IMR-90 (cell line): ENCODE measurements around the gene ZYG11A. TPM values are rescaled to one million over a fixed set of nuclear protein-coding genes. Genes with fewer than 3 reads are reported as not detected.
A peak's percentile ranks its signal among the peaks of the same experiment; 100 is the strongest.

Source experiments
- ATAC-seq: fragments of 200-7000 bp; cut with Tn5 transposase; 2 replicates; pipeline ENCODE4 v1.9.1; 2020; ENCODE audit warnings: low read depth, mild to moderate bottlenecking, moderate library complexity
- BruUV-seq: library from RNA; stranded (reverse); fragments of 400-500 nt; replicated peaks from 2 replicates; lab custom pipeline; 2021; lab: Mats Ljungman, UMichigan
- CTCF ChIA-PET: fragments of 300-600 bp; formaldehyde crosslinking; extraction: SDS; loops from one replicate; lab custom pipeline; 2021; ENCODE audit warnings: antibody characterized with exemption; lab: Yijun Ruan, JAX
- POLR2A ChIA-PET: fragments of 300-600 bp; sonication (Branson Sonifier 250); formaldehyde crosslinking; loops from one replicate; lab custom pipeline; 2022; ENCODE audit warnings: antibody characterized with exemption; ENCODE audit not compliant: unreplicated experiment; lab: Charles Lee
- DNase-seq: peaks from one replicate; pipeline ENCODE4 v3.0.0; 2013
- H2AFZ ChIP-seq: replicated peaks from 2 replicates; pipeline ENCODE3; 2013; ENCODE audit warnings: low read length, mild to moderate bottlenecking; ENCODE audit not compliant: poor library complexity
- H2AK5ac ChIP-seq: 2 replicates; pipeline ENCODE4 v1.6.1; 2013; ENCODE audit warnings: low read depth, low read length, inconsistent platforms
- H2AK9ac ChIP-seq: replicated peaks from 2 replicates; pipeline ENCODE3; 2013; ENCODE audit warnings: mild to moderate bottlenecking, low read depth, low read length, moderate library complexity; ENCODE audit not compliant: poor library complexity
- H2BK120ac ChIP-seq: 2 replicates; pipeline ENCODE4 v1.6.1; 2013; ENCODE audit warnings: low read depth, low read length, inconsistent platforms
- H2BK15ac ChIP-seq: 3 replicates; pipeline ENCODE4 v1.6.1; 2013; ENCODE audit warnings: low read depth, low read length, inconsistent platforms
- H2BK20ac ChIP-seq: 2 replicates; pipeline ENCODE4 v1.6.1; 2013; ENCODE audit warnings: low read depth, mild to moderate bottlenecking, inconsistent platforms, low read length, moderate library complexity
- H2BK5ac ChIP-seq: 2 replicates; pipeline ENCODE4 v1.6.1; 2013; ENCODE audit warnings: mild to moderate bottlenecking, low read depth, low read length, inconsistent platforms; ENCODE audit not compliant: poor library complexity, severe bottlenecking
- H3K14ac ChIP-seq: replicated peaks from 2 replicates; pipeline ENCODE4 v1.6.1; 2013; ENCODE audit warnings: low read depth, low read length, inconsistent platforms
- H3K18ac ChIP-seq: 2 replicates; pipeline ENCODE4 v1.6.1; 2013; ENCODE audit warnings: low read depth, low read length, control low read depth
- H3K23ac ChIP-seq: 2 replicates; pipeline ENCODE4 v1.6.1; 2013; ENCODE audit warnings: low read depth, low read length, inconsistent platforms
- H3K27ac ChIP-seq: 2 replicates; pipeline ENCODE4 v1.5.1; 2013; ENCODE audit warnings: mild to moderate bottlenecking, control low read depth, low read length; ENCODE audit not compliant: insufficient read depth
- H3K27me3 ChIP-seq: 2 replicates; pipeline ENCODE4 v1.6.1; 2013; ENCODE audit warnings: low read length; ENCODE audit not compliant: control insufficient read depth, insufficient read depth
- H3K36me3 ChIP-seq: 2 replicates; pipeline ENCODE4 v1.6.1; 2013; ENCODE audit warnings: low read length, mixed read lengths; ENCODE audit not compliant: control insufficient read depth, insufficient read depth
- H3K4ac ChIP-seq: 2 replicates; pipeline ENCODE4 v1.6.1; 2013; ENCODE audit warnings: low read depth, low read length, inconsistent platforms
- H3K4me1 ChIP-seq: 2 replicates; pipeline ENCODE4 v1.6.1; 2013; ENCODE audit warnings: low read length, mixed read lengths; ENCODE audit not compliant: control insufficient read depth, insufficient read depth
- H3K4me2 ChIP-seq: 2 replicates; pipeline ENCODE4 v1.6.1; 2013; ENCODE audit warnings: low read depth, mild to moderate bottlenecking, control low read depth, low read length, moderate library complexity
- H3K4me3 ChIP-seq: 2 replicates; pipeline ENCODE4 v1.5.1; 2013; ENCODE audit warnings: low read depth, mild to moderate bottlenecking, control low read depth, low read length, moderate library complexity; ENCODE audit not compliant: insufficient read depth
- H3K56ac ChIP-seq: 2 replicates; pipeline ENCODE4 v1.6.1; 2013; ENCODE audit warnings: low read length, inconsistent platforms; ENCODE audit not compliant: insufficient read depth; ENCODE audit errors: extremely low read depth
- H3K79me1 ChIP-seq, 2 experiments: 2 replicates each; pipeline ENCODE4 v1.6.1; 2013; ENCODE audit warnings: low read length in 2 of 2, inconsistent platforms in 1 of 2, low read depth in 1 of 2
- H3K9ac ChIP-seq: 2 replicates; pipeline ENCODE4 v1.6.1; 2013; ENCODE audit warnings: low read depth, low read length, control low read depth
- H3K9me1 ChIP-seq: 2 replicates; pipeline ENCODE4 v1.6.1; 2013; ENCODE audit warnings: low read length, inconsistent platforms; ENCODE audit not compliant: insufficient read depth
- H3K9me3 ChIP-seq: 2 replicates; pipeline ENCODE4 v1.6.1; 2013; ENCODE audit warnings: low read length; ENCODE audit not compliant: control insufficient read depth, insufficient read depth
- H4K20me1 ChIP-seq: 2 replicates; pipeline ENCODE4 v1.6.1; 2013; ENCODE audit warnings: low read length, inconsistent platforms; ENCODE audit not compliant: insufficient read depth
- H4K5ac ChIP-seq: 2 replicates; pipeline ENCODE4 v1.6.1; 2013; ENCODE audit warnings: mild to moderate bottlenecking, low read depth, low read length, control low read depth
- H4K8ac ChIP-seq, 2 experiments: 2 replicates each; pipeline ENCODE4 v1.6.1; 2013; ENCODE audit warnings: low read depth in 2 of 2, low read length in 2 of 2, control low read depth in 1 of 2, inconsistent platforms in 1 of 2
- H4K91ac ChIP-seq: 2 replicates; pipeline ENCODE4 v1.6.1; 2013; ENCODE audit warnings: low read depth, low read length, inconsistent platforms; ENCODE audit not compliant: insufficient read depth
- CHD1 ChIP-seq: IDR thresholded peaks from 2 replicates; pipeline ENCODE4 v1.6.1; 2012; ENCODE audit warnings: low read depth, low read length, improper control_type of control experiment
- FOS ChIP-seq: fragments of 150-350 bp; IDR thresholded peaks from 2 replicates; pipeline ENCODE4 v1.6.1; 2016; ENCODE audit warnings: low read depth, low read length
- MAFK ChIP-seq: IDR thresholded peaks from 2 replicates; pipeline ENCODE4 v1.6.1; 2012; ENCODE audit warnings: low read depth, low read length, improper control_type of control experiment
- MXI1 ChIP-seq: IDR thresholded peaks from 2 replicates; pipeline ENCODE4 v1.6.1; 2012; ENCODE audit warnings: low read depth, mild to moderate bottlenecking, low read length, moderate library complexity, borderline replicate concordance
- SMC3 ChIP-seq: fragments of 150-350 bp; IDR thresholded peaks from 2 replicates; pipeline ENCODE4 v1.6.1; 2016; ENCODE audit warnings: low read depth, mild to moderate bottlenecking, antibody characterized with exemption, low read length, moderate library complexity
- WGBS, 2 experiments: methylation state at CpG; one replicate each; pipeline versions ENCODE4 v1.1.5 to v1.1.7; 2013; ENCODE audit warnings: missing lambda C conversion rate in 2 of 2; ENCODE audit not compliant: insufficient read length in 1 of 2; ENCODE audit errors: extremely low coverage in 2 of 2; 5-methylcytosine and 5-hydroxymethylcytosine counted together
- dilution Hi-C: fragments of 300-500 bp; cut with HindIII; formaldehyde crosslinking; loops from one replicate; pipeline ENCODE4 v1.14.3; 2018; ENCODE audit warnings: low sequenced_read_pairs; ENCODE audit not compliant: unreplicated experiment
- in situ Hi-C: fragments of 300-500 bp; cut with MboI; formaldehyde crosslinking; loops from 3 replicates; pipeline ENCODE4 v1.14.3; 2019; ENCODE audit warnings: low sequenced_read_pairs, inconsistent platforms, mixed read lengths
- intact Hi-C: fragments of 100-400 bp; cut with micrococcal nuclease; formaldehyde crosslinking; loops from 2 replicates; pipeline ENCODE4 v1.10.0; 2022
- polyA plus RNA-seq, 3 experiments: library from polyadenylated mRNA; depleted of rRNA; stranded (reverse); fragments of >200 nt; gene quantifications; 2 replicates each; pipeline ENCODE4 v1.2.3, GENCODE V29; 2012; ENCODE audit warnings: low replicate concordance in 1 of 3
- total RNA-seq: library from RNA; depleted of rRNA; stranded (reverse); fragments of >200 nt; gene quantifications from 2 replicates; pipeline ENCODE4 v1.2.3, GENCODE V29; 2012

ZYG11A gene
- total and polyA plus RNA-seq, 2 of the 4 experiments (the other 2 are of a cell fraction) = 0.63 to 2.0 TPM

- no peak for TF ChIP-seq MXI1
- TF ChIP-seq SMC3 = no peak
- no peak for TF ChIP-seq MAFK
Measured at GRCh38 chr1:52925571-52926005, 83.0 kb downstream of the ZYG11A start (continued).

DNA sequence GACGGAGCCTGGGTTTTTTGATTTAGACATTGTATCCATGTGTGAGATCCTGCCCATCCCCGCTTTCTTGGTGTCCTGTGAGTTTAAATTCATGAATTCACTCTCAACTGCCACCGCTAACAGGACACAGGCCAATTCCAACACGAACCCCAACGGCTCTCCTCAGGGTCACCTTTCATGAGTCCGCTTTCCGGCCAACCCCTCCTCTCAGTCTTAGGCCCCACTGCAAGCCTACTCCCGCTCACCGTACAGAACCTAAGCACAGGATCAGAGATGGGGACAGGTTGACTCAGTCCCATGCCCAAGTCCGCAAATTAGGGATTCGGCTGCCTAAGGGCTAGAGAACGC is 84.3 kb downstream of the ZYG11A start:
- peak overlapping the region; percentile 83 for H3K14ac ChIP-seq
- no TSS peak for BruUV-seq
- H4K20me1 ChIP-seq = peaks cover 3% of the 10 kb centered on the region; the same call in 1 of the 2 replicates
- peak overlapping the region; percentile 43 for H2AK9ac ChIP-seq
- WGBS, 2 experiments = 67% methylated on average over 2 of the region's 12 CpGs; no CpG with 5 or more reads in 1 of the 2 experiments
- ATAC-seq = no peak
- 0 out of 2 replicates have a peak, but pooled peaks cover 3% of the 10 kb centered on the region for H3K4me1 ChIP-seq
- intact Hi-C loops (loop anchor here (10.0 kb wide), 2 partner anchors 222 to 258 kb away; no protein-coding TSS in a partner anchor), dilution Hi-C loops (no loop called here), in situ Hi-C loops (no loop called here)
- peak overlapping the region; percentile 95 for H2AFZ ChIP-seq
- peak overlapping the region; percentile 86 to 94 for H4K8ac ChIP-seq
- peak overlapping the region; percentile 79 for H3K27ac ChIP-seq
- 0 out of 2 replicates have a peak overlapping the region, but pooled peaks have one; percentile 25 for H2AK5ac ChIP-seq
- peak overlapping the region; percentile 59 for H3K18ac ChIP-seq
- peaks cover 3% of the 10 kb centered on the region; the same call in 1 of the 2 replicates for H3K9me1 ChIP-seq
- H3K4me2 ChIP-seq = peak overlapping the region; percentile 99
- peak overlapping the region; percentile 93 for H3K9ac ChIP-seq
- peak overlapping the region; percentile 94 for H4K5ac ChIP-seq
- POLR2A ChIA-PET = no interaction called here
- H2BK15ac ChIP-seq = peak overlapping the region; percentile 93; the same call in 2 of the 3 replicates
- peak overlapping the region; percentile 66 for H2BK5ac ChIP-seq
- H2BK20ac ChIP-seq = peak overlapping the region; percentile 54; the same call in 1 of the 2 replicates
- peak overlapping the region; percentile 81 for H4K91ac ChIP-seq
- no peaks in the 10 kb centered on the region for H3K36me3 ChIP-seq
- H3K23ac ChIP-seq = peak overlapping the region; percentile 31; the same call in 1 of the 2 replicates
- H3K9me3 ChIP-seq = no peaks in the 10 kb centered on the region
- CTCF ChIA-PET = no interaction called here
- peak overlapping the region; percentile 89 for H3K4ac ChIP-seq
- H3K4me3 ChIP-seq = peak overlapping the region; percentile 77
- peak overlapping the region; percentile 22; the same call in 1 of the 2 replicates for H3K56ac ChIP-seq
- no peaks in the 10 kb centered on the region for H3K27me3 ChIP-seq
- no peak for TF ChIP-seq FOS
- TF ChIP-seq CHD1 = no peak
- no peak for TF ChIP-seq SMC3
- H3K79me1 ChIP-seq = peaks cover 9 to 29% of the 10 kb centered on the region in 2 experiments
- DNase-seq = no peak
- peak overlapping the region; percentile 62 for H2BK120ac ChIP-seq
